SHP77 (cell line): ENCODE measurements around the gene CFAP92.

ENCODE experiments used
- DNase-seq, 2 experiments: peaks; one replicate each; lab custom pipeline; 2025; lab: John Stamatoyannopoulos, UW

CFAP92 gene

GRCh38 chr3:128987302-128988100, 6.4 kb downstream of the CFAP92 start:
- DNase-seq = no peak

DNA sequence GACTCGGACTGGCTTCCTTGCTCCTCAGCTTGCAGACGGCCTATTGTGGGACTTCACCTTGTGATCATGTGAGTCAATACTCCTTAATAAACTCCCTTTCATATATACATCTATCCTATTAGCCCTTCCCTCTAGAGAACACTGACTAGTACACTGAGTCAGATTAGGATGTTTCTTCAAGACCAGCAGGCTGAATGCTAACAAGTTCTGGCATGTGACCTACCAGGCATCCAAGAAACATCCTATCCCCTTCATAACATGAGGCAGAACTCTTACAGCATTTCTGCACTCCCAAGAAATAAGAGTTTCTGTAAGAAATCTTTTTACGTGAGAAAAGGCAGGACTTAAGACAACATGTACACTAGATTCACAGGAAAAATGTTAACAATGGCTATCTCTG, 9.3 kb downstream of the CFAP92 start:
- no peak for DNase-seq

- DNase-seq = no peak
These were observed 10.4 kb downstream of the CFAP92 start for GRCh38 chr3:128983293-128984069.

GRCh38 chr3:128975276-128975675, 18.6 kb downstream of the CFAP92 start:
- DNase-seq = no peak

GRCh38 chr3:128973988-128974564, 19.8 kb downstream of the CFAP92 start:
- no peak for DNase-seq

DNA sequence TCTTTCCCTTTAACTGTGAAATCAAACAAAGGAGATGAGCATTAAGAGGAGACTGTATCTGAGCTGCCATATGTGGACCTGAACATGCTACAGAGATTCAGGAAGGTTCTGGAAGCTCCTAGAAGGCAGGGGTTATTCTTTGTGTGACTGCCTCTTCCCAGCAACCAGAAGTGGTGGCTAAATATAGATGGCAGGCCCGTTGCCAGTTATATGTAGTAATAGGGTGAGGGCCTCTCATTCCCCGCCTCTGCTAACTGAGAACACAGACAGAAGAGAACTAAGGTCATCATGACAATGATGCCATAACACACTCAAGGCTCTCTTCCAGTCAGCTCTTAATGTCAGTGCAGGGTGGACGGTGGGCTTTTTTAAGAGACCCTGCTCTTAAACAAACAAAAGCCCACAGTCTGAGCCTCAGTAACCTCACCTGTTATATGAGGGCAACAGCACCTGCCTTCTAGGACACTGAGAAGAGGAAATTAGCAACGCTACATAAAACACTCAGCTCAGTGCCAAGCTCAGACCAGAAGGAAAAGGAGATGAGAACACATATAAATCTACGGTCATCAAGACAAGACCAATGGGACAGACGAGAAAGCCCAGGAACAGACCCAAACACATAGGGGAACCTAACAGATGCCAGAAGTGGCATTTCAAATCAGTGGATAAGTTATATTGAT, 22.3 kb downstream of the CFAP92 start:
- DNase-seq = peak; percentile 67 to 77

DNA sequence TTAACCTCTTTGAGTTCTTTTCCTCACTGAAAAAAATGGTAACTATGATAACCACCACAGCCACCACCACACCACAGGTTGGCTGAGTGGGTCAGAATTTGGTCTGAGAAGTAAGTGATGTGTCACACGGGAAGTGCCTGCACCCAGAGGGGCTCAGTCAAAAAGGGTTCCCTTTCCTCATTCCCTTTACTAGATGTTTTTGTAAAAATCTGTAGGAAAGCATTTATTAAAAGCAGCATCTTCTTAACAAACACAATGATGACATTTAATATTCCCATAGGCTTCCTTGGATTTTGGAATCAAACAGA, 23.2 kb downstream of the CFAP92 start:
- no peak for DNase-seq

DNA sequence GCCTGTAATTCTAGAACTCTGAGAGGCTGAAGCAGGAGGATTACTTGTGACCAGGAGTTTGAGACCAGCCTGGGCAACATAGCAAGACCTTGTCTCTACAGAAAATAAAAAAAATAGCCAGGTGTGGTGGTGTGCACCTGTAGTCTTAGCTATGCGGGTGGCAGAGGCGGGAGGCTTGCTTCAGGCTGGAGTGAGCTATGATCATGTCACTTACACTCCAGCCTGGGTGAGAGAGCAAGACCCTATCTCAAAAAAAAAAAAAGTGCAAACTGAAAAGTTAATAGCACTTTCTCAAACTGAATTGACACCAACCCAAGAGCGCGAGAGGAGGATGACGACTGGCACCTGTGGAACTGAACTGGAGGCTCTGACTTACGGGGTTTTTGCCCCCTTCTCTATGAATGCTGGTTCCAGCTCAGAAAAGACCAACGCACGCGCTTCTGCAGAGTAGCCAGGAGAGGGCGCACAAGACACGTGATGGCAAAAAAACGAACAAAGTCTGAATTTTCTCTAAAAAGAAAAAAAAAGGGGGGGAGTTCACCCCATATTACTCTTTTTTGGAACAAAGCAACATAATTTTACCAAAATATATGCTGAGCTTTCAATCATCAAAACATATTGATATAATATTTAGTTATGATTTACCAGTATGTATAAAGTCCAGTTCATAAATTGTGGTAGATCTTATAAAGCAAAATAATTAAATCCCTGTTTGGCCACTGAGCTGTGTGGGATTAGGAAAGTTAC, 23.7 kb downstream of the CFAP92 start:
- peak; percentile 11 to 20 for DNase-seq

- no peak for DNase-seq
These were observed 26.0 kb downstream of the CFAP92 start for GRCh38 chr3:128967748-128968355.

DNA sequence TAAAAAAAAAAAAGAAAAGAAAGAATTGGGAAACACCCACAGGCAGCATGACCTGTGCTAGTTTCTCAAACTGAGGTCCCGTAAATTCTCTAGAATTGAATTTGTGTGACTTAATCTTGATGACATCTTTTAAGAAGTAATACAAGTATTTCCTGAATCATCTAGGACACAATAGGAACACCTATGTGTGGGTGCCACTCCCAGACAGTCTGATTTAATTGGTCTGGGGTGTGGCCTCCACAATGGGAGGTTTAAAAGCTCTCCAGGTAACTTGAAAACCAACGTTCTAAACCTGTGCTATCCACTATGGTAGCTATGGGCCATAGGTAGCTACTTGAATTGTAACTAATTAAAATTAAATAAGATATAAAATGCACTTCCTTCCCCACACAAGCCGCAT, 28.1 kb downstream of the CFAP92 start:
- DNase-seq = no peak

DNA sequence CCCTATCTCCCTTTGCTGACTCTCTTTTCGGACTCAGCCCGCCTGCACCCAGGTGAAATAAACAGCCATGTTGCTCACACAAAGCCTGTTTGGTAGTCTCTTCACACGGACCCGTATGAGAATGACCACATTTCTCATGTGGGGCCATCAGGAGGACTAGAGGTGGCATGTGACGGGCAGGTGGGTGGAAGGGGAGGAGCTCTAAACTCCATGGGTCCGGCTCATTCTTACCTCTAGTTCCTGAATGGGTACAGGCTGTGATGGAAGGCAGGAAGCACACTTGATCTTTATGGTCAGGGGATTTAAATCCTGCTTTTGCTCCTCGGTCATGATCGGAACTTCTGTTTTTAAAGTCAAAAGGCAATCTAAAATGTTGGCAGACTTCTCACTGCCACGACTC, 28.6 kb downstream of the CFAP92 start:
- no peak for DNase-seq

DNA sequence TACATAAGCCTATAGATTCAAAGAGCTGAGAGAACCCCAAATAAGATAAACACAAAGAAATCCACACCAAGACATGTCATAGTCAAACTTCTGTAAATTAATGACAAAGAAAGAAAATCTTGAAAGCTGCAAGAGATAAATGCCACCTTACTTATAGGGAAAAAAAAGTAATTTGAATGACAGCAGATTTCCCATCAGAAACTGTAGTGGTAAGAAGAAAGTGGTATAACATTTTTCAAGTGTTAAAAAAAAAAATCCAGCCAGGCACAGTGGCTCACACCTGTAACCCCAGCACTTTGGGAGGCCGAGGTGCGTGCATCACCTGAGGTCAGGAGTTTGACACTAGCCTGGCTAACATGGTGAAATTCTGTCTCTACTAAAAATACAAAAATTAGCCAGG, 37.4 kb downstream of the CFAP92 start:
- DNase-seq = no peak

DNA sequence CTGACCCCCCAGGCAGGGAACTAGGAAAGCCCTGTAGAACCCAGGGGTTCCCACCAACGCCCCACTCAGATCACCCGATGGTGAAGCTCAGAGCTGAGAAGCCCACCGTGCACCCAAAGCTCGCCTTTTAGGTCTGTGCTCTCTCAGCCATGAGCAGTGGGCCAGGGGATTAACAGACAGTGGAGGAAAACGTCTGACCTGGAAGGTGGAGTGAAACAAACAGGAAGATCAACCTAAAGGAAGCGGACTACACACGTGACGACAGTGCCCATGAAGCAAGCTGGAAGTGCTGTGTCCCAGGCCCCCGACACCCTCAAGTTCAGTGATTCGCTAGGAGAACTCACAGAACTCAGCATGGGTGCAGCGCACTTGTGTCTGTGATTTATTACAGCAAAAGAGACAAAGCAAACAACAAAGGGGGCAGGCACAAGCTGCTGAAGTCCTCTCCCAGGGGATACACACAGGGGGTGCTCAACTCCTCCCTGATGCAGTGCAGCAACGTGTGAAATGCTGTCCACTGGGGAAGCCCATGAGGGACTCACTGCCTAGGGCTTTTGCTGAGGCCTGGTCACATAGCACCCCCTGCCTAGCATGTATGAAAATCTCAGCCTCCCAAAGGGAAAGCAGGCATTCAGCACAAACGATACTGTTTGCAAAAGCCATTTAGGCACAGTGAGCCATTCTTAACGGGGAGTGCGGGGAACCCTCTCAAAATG, 43.5 kb downstream of the CFAP92 start:
- DNase-seq = peak; percentile 67 to 77

GRCh38 chr3:128949158-128949557, 44.7 kb downstream of the CFAP92 start:
- no peak for DNase-seq

GRCh38 chr3:128946411-128946810, 47.5 kb downstream of the CFAP92 start:
- DNase-seq = no peak

- DNase-seq = no peak
These were observed 48.0 kb downstream of the CFAP92 start for GRCh38 chr3:128945878-128946175.

GRCh38 chr3:128945041-128945877, 48.6 kb downstream of the CFAP92 start:
- no peak for DNase-seq

- DNase-seq = no peak
These were observed 51.5 kb downstream of the CFAP92 start for GRCh38 chr3:128942161-128942952.

GRCh38 chr3:128940252-128940651, 53.6 kb downstream of the CFAP92 start:
- DNase-seq = no peak
